HG03159 (cell line): ENCODE results near the gene SFI1.

Experiments
- ATAC-seq: cut with Tn5 transposase; IDR thresholded peaks from one replicate; pipeline ENCODE4 v1.9.1; 2021; ENCODE audit warnings: mild to moderate bottlenecking, moderate library complexity; ENCODE audit not compliant: unreplicated experiment

Gene SFI1

GRCh38 chr22:31661851-31662667 is 165.7 kb downstream of the SFI1 start, which contains the start of gene PISD:
Gene PISD, minus strand, starts transcription at chr22:31662215. Its CDS starts 7 bp downstream, at chr22:31662208.
- ATAC-seq, result peak; percentile 80

- no peak for ATAC-seq
These were observed 166.3 kb downstream of the SFI1 start for GRCh38 chr22:31662668-31663037.
